ENCODE results near the gene SLC11A1.
A peak's percentile ranks its signal among the peaks of the same experiment; 100 is the strongest.

SLC11A1 gene

DNA sequence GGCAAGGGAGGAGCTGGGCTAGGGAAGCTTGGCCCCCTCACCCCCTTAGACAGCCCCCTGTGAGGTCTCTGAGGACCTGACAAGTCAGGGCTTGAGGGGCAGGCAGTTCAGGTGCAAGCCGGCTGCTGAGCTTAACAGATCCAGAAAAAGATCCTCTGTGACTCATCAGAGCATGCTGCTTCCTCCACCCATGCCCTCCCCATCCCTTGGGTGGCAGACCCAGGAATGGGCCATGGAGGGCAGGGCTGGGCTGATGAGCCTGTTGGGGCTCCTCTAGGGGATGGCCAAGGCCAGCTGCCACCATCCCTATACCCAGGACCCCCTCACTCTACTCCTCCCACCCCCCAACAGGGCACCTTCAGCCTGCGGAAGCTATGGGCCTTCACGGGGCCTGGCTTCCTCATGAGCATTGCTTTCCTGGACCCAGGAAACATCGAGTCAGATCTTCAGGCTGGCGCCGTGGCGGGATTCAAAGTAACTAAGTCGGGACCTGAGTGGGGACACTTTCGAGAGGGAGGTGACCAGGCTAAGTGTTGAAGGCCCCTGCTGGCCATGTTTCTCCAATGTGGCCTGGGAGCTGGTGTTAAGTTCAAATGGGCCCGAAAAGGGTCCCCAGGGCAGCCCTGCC is 1.9 kb downstream of the SLC11A1 start:
- peak overlapping the region; percentile 21 to 31 for H3K4me3 ChIP-seq
- DNase-seq = peak in 1 of 2 donors; percentile 33
- TF ChIP-seq, protein P1, sequence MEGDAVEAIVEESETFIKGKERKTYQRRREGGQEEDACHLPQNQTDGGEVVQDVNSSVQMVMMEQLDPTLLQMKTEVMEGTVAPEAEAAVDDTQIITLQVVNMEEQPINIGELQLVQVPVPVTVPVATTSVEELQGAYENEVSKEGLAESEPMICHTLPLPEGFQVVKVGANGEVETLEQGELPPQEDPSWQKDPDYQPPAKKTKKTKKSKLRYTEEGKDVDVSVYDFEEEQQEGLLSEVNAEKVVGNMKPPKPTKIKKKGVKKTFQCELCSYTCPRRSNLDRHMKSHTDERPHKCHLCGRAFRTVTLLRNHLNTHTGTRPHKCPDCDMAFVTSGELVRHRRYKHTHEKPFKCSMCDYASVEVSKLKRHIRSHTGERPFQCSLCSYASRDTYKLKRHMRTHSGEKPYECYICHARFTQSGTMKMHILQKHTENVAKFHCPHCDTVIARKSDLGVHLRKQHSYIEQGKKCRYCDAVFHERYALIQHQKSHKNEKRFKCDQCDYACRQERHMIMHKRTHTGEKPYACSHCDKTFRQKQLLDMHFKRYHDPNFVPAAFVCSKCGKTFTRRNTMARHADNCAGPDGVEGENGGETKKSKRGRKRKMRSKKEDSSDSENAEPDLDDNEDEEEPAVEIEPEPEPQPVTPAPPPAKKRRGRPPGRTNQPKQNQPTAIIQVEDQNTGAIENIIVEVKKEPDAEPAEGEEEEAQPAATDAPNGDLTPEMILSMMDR (IDR thresholded peaks at IDR 0.05) = no peak
- H3K27ac ChIP-seq = no peak overlapping the region
- H3K9me3 ChIP-seq = no peaks in the 10 kb centered on the region
- no peaks in the 10 kb centered on the region for H3K36me3 ChIP-seq
- H3K4me1 ChIP-seq = peaks cover 0 to 10% (median 9%) of the 10 kb centered on the region in 4 donors
- intact Hi-C loops (cut with DNase I; ENCODE audit: low total_unique reads) = no loop called here
- H3K27me3 ChIP-seq = peaks cover 0 to 5% of the 10 kb centered on the region in 2 donors

DNA sequence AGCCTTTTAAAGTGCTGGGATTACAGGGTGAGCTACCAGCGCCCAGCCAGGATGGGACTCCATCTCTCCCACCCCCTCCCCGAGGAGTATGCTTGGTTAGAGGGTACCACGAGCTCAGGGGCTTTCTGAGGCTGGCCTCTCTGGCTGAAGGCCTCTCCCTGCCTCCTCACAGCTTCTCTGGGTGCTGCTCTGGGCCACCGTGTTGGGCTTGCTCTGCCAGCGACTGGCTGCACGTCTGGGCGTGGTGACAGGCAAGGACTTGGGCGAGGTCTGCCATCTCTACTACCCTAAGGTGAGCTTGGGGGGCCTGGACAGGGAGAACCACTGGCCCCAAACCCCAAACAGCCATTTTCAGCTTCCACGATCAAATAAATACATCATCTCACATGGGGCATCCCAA is 2.9 kb downstream of the SLC11A1 start:
- Histone ChIP-seq H3K27me3 (peaks cover 0 to 5% of the 10 kb centered on the region in 2 donors), H3K36me3 (no peaks in the 10 kb centered on the region), H3K4me1 (peaks cover 0 to 10% (median 9%) of the 10 kb centered on the region in 4 donors), H3K9me3 (no peaks in the 10 kb centered on the region), H3K27ac (no peak overlapping the region), H3K4me3 (no peak overlapping the region)
- DNase-seq = no peak
- TF ChIP-seq, protein P1 (IDR thresholded peaks at IDR 0.05) = no peak
- intact Hi-C loops (cut with DNase I; ENCODE audit: low total_unique reads) = no loop called here

GRCh38 chr2:218386505-218387368 is 4.7 kb downstream of the SLC11A1 start:
- TF ChIP-seq, protein P1 (IDR thresholded peaks at IDR 0.05) = no peak
- Histone ChIP-seq H3K27me3 (peaks cover 0 to 5% of the 10 kb centered on the region in 2 donors), H3K4me3 (no peak overlapping the region), H3K36me3 (no peaks in the 10 kb centered on the region), H3K9me3 (no peaks in the 10 kb centered on the region), H3K4me1 (peaks cover 0 to 10% (median 9%) of the 10 kb centered on the region in 4 donors), H3K27ac (no peak overlapping the region)
- intact Hi-C loops (cut with DNase I; ENCODE audit: low total_unique reads) = no loop called here
- no peak for DNase-seq

- Histone ChIP-seq H3K9me3 (no peaks in the 10 kb centered on the region), H3K27ac (no peak overlapping the region), H3K4me1 (peaks cover 0 to 10% (median 9%) of the 10 kb centered on the region in 4 donors), H3K4me3 (peak overlapping the region; percentile 34 to 44), H3K36me3 (no peaks in the 10 kb centered on the region), H3K27me3 (peaks cover 0 to 5% of the 10 kb centered on the region in 2 donors)
- TF ChIP-seq, protein P1 (IDR thresholded peaks at IDR 0.05) = no peak
- intact Hi-C loops (cut with DNase I; ENCODE audit: low total_unique reads) = no loop called here
- no peak for DNase-seq
Measured at GRCh38 chr2:218387369-218388194, 5.5 kb downstream of the SLC11A1 start.

GRCh38 chr2:218389333-218390150 is 7.5 kb downstream of the SLC11A1 start:
- TF ChIP-seq, protein P1 (IDR thresholded peaks at IDR 0.05) = no peak
- no peak for DNase-seq
- intact Hi-C loops (cut with DNase I; ENCODE audit: low total_unique reads) = no loop called here
- Histone ChIP-seq H3K36me3 (no peaks in the 10 kb centered on the region), H3K27ac (no peak overlapping the region), H3K4me3 (no peak overlapping the region), H3K27me3 (peaks cover 0 to 5% of the 10 kb centered on the region in 2 donors), H3K4me1 (peaks cover 0 to 10% (median 9%) of the 10 kb centered on the region in 4 donors), H3K9me3 (no peaks in the 10 kb centered on the region)
